Measurements from ENCODE around the gene SOCS4.
"Not testable (repeated sequence)": the region's sequence is repeated elsewhere in the genome, so short reads cannot be mapped to it uniquely, and the experiment has no call there.

SOCS4 gene

GRCh38 chr14:55028066-55028465, 1.0 kb downstream of the SOCS4 start:
- intact Hi-C loops (cut with DNase I; ENCODE audit: low total_unique reads), result no loop called here
- peaks cover 0 to 33% (median 18%) of the 10 kb centered on the region in 4 donors for H3K4me1 ChIP-seq
- TF ChIP-seq CTCF (IDR thresholded peaks at IDR 0.05), result no peak
- no peaks in the 10 kb centered on the region for H3K36me3 ChIP-seq
- no peaks in the 10 kb centered on the region for H3K9me3 ChIP-seq
- H3K27ac ChIP-seq, result no peak overlapping the region
- DNase-seq, result no peak
- peak overlapping the region; percentile 83 to 84 for H3K4me3 ChIP-seq
- no peaks in the 10 kb centered on the region for H3K27me3 ChIP-seq

- intact Hi-C loops (cut with DNase I; ENCODE audit: low total_unique reads), result no loop called here
- no peaks in the 10 kb centered on the region for H3K27me3 ChIP-seq
- H3K4me3 ChIP-seq, result peak overlapping the region; percentile 83 to 84
- peaks cover 0 to 33% (median 18%) of the 10 kb centered on the region in 4 donors for H3K4me1 ChIP-seq
- no peak for TF ChIP-seq CTCF (IDR thresholded peaks at IDR 0.05)
- no peak overlapping the region for H3K27ac ChIP-seq
- DNase-seq, result no peak
- no peaks in the 10 kb centered on the region for H3K36me3 ChIP-seq
- no peaks in the 10 kb centered on the region for H3K9me3 ChIP-seq
These were observed 1.4 kb downstream of the SOCS4 start for GRCh38 chr14:55028476-55028875.

- Histone ChIP-seq H3K27me3 (no peaks in the 10 kb centered on the region), H3K9me3 (no peaks in the 10 kb centered on the region), H3K27ac (no peak overlapping the region), H3K4me1 (peaks cover 0 to 29% (median 13%) of the 10 kb centered on the region in 4 donors), H3K4me3 (no peak overlapping the region), H3K36me3 (peaks cover 7 to 15% (median 7%) of the 10 kb centered on the region in 3 donors)
- intact Hi-C loops (cut with DNase I; ENCODE audit: low total_unique reads), result no loop called here
- DNase-seq, result no peak
- no peak for TF ChIP-seq CTCF (IDR thresholded peaks at IDR 0.05)
These were observed 4.2 kb downstream of the SOCS4 start for GRCh38 chr14:55031190-55031589.

- DNase-seq; H3K27me3 ChIP-seq; H3K4me3 ChIP-seq; intact Hi-C loops (cut with DNase I; ENCODE audit: low total_unique reads); H3K27ac ChIP-seq; H3K4me1 ChIP-seq; H3K9me3 ChIP-seq: not testable (repeated sequence)
- H3K36me3 ChIP-seq, result peaks cover 7 to 20% (median 9%) of the 10 kb centered on the region in 3 donors
These were observed 11.0 kb downstream of the SOCS4 start for GRCh38 chr14:55037995-55038394.

- no peak for DNase-seq
- Histone ChIP-seq H3K4me1 (no peaks in the 10 kb centered on the region), H3K4me3 (no peak overlapping the region), H3K9me3 (no peaks in the 10 kb centered on the region), H3K36me3 (peaks cover 14 to 27% (median 17%) of the 10 kb centered on the region in 3 donors), H3K27me3 (no peaks in the 10 kb centered on the region), H3K27ac (no peak overlapping the region)
- TF ChIP-seq CTCF (IDR thresholded peaks at IDR 0.05), result no peak
- intact Hi-C loops (cut with DNase I; ENCODE audit: low total_unique reads), result no loop called here
These were observed 11.7 kb downstream of the SOCS4 start for GRCh38 chr14:55038708-55039107.

GRCh38 chr14:55043528-55043927, 16.5 kb downstream of the SOCS4 start:
- H3K9me3 ChIP-seq, result no peaks in the 10 kb centered on the region
- intact Hi-C loops (cut with DNase I; ENCODE audit: low total_unique reads), result no loop called here
- TF ChIP-seq CTCF (IDR thresholded peaks at IDR 0.05), result no peak
- H3K27ac ChIP-seq, result no peak overlapping the region
- H3K36me3 ChIP-seq, result peaks cover 13 to 17% (median 15%) of the 10 kb centered on the region in 3 donors
- no peaks in the 10 kb centered on the region for H3K4me1 ChIP-seq
- H3K4me3 ChIP-seq, result no peak overlapping the region
- H3K27me3 ChIP-seq, result no peaks in the 10 kb centered on the region
- no peak for DNase-seq

Data from tibial artery (tissue), 4 donors.